ENCODE data around the gene ADM2. TPM values are rescaled to one million over a fixed set of nuclear protein-coding genes. Genes with fewer than 3 reads are reported as not detected.

The ADM2 gene
- total and polyA plus RNA-seq, 2 of the 13 experiments (the other 11 are each of a cell fraction or from before 2014, with no cell fraction given), result 1.2 to 3.0 TPM

DNA sequence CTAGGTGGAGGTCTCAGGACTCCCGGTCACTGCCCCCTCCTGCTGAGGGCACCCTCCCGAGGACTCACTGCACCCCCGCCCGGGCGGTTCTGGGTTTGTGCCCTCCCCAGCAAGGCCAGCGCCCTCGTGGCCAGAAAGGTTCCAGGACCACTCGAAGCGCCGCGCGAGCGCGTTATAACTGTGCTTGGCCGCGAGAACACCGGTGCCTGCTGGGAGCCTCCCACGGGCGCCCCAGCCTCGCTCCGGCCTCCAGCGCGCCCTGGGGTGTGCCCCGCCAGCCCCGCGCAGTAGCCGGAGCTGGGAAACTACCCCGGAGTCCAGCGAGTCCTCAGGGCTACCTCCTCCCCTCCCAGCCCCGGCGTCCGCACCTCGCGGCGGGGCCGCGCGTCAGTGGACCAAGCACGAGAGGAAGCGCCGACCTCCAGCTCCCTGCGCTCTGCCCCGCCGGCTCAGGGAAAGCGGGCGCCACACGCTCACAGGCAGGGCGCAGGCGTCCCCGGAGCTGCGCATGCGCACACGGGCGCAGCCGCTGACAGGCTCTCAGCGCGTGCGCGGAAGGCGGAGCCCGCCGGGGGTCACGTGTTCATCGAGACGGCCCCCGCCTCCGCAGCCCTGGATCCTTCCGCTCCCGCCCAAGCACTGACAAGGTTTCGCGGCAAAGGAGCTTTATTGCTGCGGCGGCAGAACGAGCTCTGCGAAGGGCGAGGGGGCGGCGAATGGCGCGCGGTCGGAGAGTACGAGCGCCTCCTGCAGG, 43.9 kb downstream of the ADM2 start, which contains the start of gene SCO2 (continued):
- 0 out of 2 replicates have a peak, but pooled peaks have one; percentile 39 for TF ChIP-seq GLI4 (CRISPR knock-in tag; IDR thresholded peaks at IDR 0.05; ENCODE audit: borderline replicate concordance)
- TF ChIP-seq, protein P1, sequence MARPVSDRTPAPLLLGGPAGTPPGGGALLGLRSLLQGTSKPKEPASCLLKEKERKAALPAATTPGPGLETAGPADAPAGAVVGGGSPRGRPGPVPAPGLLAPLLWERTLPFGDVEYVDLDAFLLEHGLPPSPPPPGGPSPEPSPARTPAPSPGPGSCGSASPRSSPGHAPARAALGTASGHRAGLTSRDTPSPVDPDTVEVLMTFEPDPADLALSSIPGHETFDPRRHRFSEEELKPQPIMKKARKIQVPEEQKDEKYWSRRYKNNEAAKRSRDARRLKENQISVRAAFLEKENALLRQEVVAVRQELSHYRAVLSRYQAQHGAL (CRISPR knock-in tag; IDR thresholded peaks at IDR 0.05; ENCODE audit: not compliant biosample characterization), result no peak
- TF ChIP-seq ZNF629 (CRISPR knock-in tag; conservative IDR thresholded peaks at IDR 0.05), result no peak
- no peak for TF ChIP-seq ZNF292 (CRISPR knock-in tag; IDR thresholded peaks at IDR 0.05; ENCODE audit: borderline replicate concordance, low read depth)
- no peak for TF ChIP-seq HNRNPUL1 (IDR thresholded peaks at IDR 0.05; ENCODE audit: low read depth, low read length)
- TF ChIP-seq, protein P2, sequence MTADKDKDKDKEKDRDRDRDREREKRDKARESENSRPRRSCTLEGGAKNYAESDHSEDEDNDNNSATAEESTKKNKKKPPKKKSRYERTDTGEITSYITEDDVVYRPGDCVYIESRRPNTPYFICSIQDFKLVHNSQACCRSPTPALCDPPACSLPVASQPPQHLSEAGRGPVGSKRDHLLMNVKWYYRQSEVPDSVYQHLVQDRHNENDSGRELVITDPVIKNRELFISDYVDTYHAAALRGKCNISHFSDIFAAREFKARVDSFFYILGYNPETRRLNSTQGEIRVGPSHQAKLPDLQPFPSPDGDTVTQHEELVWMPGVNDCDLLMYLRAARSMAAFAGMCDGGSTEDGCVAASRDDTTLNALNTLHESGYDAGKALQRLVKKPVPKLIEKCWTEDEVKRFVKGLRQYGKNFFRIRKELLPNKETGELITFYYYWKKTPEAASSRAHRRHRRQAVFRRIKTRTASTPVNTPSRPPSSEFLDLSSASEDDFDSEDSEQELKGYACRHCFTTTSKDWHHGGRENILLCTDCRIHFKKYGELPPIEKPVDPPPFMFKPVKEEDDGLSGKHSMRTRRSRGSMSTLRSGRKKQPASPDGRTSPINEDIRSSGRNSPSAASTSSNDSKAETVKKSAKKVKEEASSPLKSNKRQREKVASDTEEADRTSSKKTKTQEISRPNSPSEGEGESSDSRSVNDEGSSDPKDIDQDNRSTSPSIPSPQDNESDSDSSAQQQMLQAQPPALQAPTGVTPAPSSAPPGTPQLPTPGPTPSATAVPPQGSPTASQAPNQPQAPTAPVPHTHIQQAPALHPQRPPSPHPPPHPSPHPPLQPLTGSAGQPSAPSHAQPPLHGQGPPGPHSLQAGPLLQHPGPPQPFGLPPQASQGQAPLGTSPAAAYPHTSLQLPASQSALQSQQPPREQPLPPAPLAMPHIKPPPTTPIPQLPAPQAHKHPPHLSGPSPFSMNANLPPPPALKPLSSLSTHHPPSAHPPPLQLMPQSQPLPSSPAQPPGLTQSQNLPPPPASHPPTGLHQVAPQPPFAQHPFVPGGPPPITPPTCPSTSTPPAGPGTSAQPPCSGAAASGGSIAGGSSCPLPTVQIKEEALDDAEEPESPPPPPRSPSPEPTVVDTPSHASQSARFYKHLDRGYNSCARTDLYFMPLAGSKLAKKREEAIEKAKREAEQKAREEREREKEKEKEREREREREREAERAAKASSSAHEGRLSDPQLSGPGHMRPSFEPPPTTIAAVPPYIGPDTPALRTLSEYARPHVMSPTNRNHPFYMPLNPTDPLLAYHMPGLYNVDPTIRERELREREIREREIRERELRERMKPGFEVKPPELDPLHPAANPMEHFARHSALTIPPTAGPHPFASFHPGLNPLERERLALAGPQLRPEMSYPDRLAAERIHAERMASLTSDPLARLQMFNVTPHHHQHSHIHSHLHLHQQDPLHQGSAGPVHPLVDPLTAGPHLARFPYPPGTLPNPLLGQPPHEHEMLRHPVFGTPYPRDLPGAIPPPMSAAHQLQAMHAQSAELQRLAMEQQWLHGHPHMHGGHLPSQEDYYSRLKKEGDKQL (CRISPR knock-in tag; IDR thresholded peaks at IDR 0.05; ENCODE audit: low read depth), result peak; percentile 22; the same call in 1 of the 2 replicates
- TF ChIP-seq KAT7 (CRISPR knock-in tag; IDR thresholded peaks at IDR 0.05; ENCODE audit: borderline replicate concordance), result peak; percentile 66; the same call in 1 of the 2 replicates
- TF ChIP-seq ZNF737 (CRISPR knock-in tag; IDR thresholded peaks at IDR 0.05; ENCODE audit: borderline replicate concordance), result no peak
- no peak for TF ChIP-seq SMC3 (IDR thresholded peaks at IDR 0.05; ENCODE audit: low read length)
- no peak for TF ChIP-seq TOE1 (CRISPR knock-in tag; IDR thresholded peaks at IDR 0.05)
- TF ChIP-seq, protein P3, sequence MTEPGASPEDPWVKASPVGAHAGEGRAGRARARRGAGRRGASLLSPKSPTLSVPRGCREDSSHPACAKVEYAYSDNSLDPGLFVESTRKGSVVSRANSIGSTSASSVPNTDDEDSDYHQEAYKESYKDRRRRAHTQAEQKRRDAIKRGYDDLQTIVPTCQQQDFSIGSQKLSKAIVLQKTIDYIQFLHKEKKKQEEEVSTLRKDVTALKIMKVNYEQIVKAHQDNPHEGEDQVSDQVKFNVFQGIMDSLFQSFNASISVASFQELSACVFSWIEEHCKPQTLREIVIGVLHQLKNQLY (CRISPR knock-in tag; IDR thresholded peaks at IDR 0.05), result peak; percentile 56; the same call in 1 of the 2 replicates
- TF ChIP-seq, protein P4, sequence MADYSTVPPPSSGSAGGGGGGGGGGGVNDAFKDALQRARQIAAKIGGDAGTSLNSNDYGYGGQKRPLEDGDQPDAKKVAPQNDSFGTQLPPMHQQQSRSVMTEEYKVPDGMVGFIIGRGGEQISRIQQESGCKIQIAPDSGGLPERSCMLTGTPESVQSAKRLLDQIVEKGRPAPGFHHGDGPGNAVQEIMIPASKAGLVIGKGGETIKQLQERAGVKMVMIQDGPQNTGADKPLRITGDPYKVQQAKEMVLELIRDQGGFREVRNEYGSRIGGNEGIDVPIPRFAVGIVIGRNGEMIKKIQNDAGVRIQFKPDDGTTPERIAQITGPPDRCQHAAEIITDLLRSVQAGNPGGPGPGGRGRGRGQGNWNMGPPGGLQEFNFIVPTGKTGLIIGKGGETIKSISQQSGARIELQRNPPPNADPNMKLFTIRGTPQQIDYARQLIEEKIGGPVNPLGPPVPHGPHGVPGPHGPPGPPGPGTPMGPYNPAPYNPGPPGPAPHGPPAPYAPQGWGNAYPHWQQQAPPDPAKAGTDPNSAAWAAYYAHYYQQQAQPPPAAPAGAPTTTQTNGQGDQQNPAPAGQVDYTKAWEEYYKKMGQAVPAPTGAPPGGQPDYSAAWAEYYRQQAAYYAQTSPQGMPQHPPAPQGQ (CRISPR knock-in tag; IDR thresholded peaks at IDR 0.05; ENCODE audit: borderline replicate concordance), result no peak
- peak; percentile 60; the same call in 1 of the 2 replicates for TF ChIP-seq ZNF605 (CRISPR knock-in tag; IDR thresholded peaks at IDR 0.05)
- TF ChIP-seq CREM (IDR thresholded peaks at IDR 0.05), result no peak
- no peak for TF ChIP-seq CREM (CRISPR knock-in tag; IDR thresholded peaks at IDR 0.05)
- TF ChIP-seq KLF11 (CRISPR knock-in tag; IDR thresholded peaks at IDR 0.05), result no peak; the same call in 1 of the 2 replicates
- 0 out of 2 replicates have a peak, but pooled peaks have one; percentile 63 for TF ChIP-seq ZBTB1 (CRISPR knock-in tag; IDR thresholded peaks at IDR 0.05; ENCODE audit: borderline replicate concordance)
- no peak; a peak in 1 of 4 replicates for TF ChIP-seq NR2F1 (CRISPR knock-in tag; IDR thresholded peaks at IDR 0.05)
- no peak for TF ChIP-seq FOXJ3 (CRISPR knock-in tag; IDR thresholded peaks at IDR 0.05; ENCODE audit: borderline replicate concordance)

Data from HepG2 (cell line).